HepG2 (cell line): Measurements from ENCODE around the gene ZPR1. TPM values are rescaled to one million over a fixed set of nuclear protein-coding genes. Genes with fewer than 3 reads are reported as not detected.

Experiments
- CAMTA2 ChIP-seq: sonication (generic); formaldehyde crosslinking; IDR thresholded peaks from 2 replicates; pipeline ENCODE4 v1.4.0; 2020; ENCODE audit warnings: mild to moderate bottlenecking, missing genetic modification reagents, borderline replicate concordance
- FOXC1 ChIP-seq: sonication (generic); formaldehyde crosslinking; IDR thresholded peaks from 2 replicates; pipeline ENCODE4 v1.8.0; 2022; ENCODE audit warnings: mild to moderate bottlenecking, missing genetic modification reagents, borderline replicate concordance
- GATAD1 ChIP-seq: IDR thresholded peaks from 2 replicates; pipeline ENCODE4 v1.6.1; 2016; ENCODE audit warnings: missing genetic modification reagents, missing compliant biosample characterization
- HES4 ChIP-seq: sonication (generic); formaldehyde crosslinking; IDR thresholded peaks from 2 replicates; pipeline ENCODE4 v1.9.0; 2021; ENCODE audit warnings: mild to moderate bottlenecking, missing genetic modification reagents, borderline replicate concordance
- KAT7 ChIP-seq: IDR thresholded peaks from 2 replicates; pipeline ENCODE4 v1.6.1; 2018; ENCODE audit warnings: borderline replicate concordance, missing compliant biosample characterization
- KMT2A ChIP-seq: sonication (generic); formaldehyde crosslinking; IDR thresholded peaks from 2 replicates; pipeline ENCODE4 v1.4.0; 2020; ENCODE audit warnings: missing genetic modification reagents
- PAF1 ChIP-seq: IDR thresholded peaks from 2 replicates; pipeline ENCODE4 v1.6.1; 2016; ENCODE audit warnings: missing genetic modification reagents, missing compliant biosample characterization
- SIN3A ChIP-seq: IDR thresholded peaks from 2 replicates; pipeline ENCODE4 v1.6.1; 2011; ENCODE audit warnings: low read depth, mild to moderate bottlenecking, control low read depth, low read length, borderline replicate concordance
- SP1 ChIP-seq, 2 experiments: fragments of 450-650 bp in 1 of 2; sonication (generic) in 1 of 2; formaldehyde crosslinking in 1 of 2; IDR thresholded peaks; 2 replicates each; pipeline versions ENCODE4 v1.4.0 to v1.6.1; 2016 to 2020; ENCODE audit warnings: missing genetic modification reagents in 1 of 2
- ZFP36L2 ChIP-seq: sonication (generic); formaldehyde crosslinking; IDR thresholded peaks from 2 replicates; pipeline ENCODE4 v1.4.0; 2020; ENCODE audit warnings: missing genetic modification reagents
- ZIK1 ChIP-seq: sonication (generic); formaldehyde crosslinking; IDR thresholded peaks from 2 replicates; pipeline ENCODE4 v1.5.0; 2020; ENCODE audit warnings: mild to moderate bottlenecking, low read depth, missing genetic modification reagents, borderline replicate concordance
- ZNF205 ChIP-seq: IDR thresholded peaks from 2 replicates; pipeline ENCODE4 v1.6.1; 2018; ENCODE audit warnings: missing biosample characterization, missing genetic modification reagents
- ZNF30 ChIP-seq: sonication (generic); formaldehyde crosslinking; IDR thresholded peaks from 2 replicates; pipeline ENCODE4 v1.5.0; 2020; ENCODE audit warnings: mild to moderate bottlenecking, missing genetic modification reagents
- ZNF329 ChIP-seq: sonication (generic); formaldehyde crosslinking; IDR thresholded peaks from 2 replicates; pipeline ENCODE4 v1.9.0; 2021; ENCODE audit warnings: low read depth, mild to moderate bottlenecking, missing genetic modification reagents
- ZNF510 ChIP-seq: sonication (generic); formaldehyde crosslinking; IDR thresholded peaks from 2 replicates; pipeline ENCODE4 v1.4.0; 2020; ENCODE audit warnings: low read depth, mild to moderate bottlenecking, missing genetic modification reagents
- ZNF557 ChIP-seq: sonication (generic); formaldehyde crosslinking; IDR thresholded peaks from 2 replicates; pipeline ENCODE4 v1.4.0; 2020; ENCODE audit warnings: missing genetic modification reagents
- ZNF569 ChIP-seq: sonication (generic); formaldehyde crosslinking; IDR thresholded peaks from 2 replicates; pipeline ENCODE4 v1.5.0; 2020; ENCODE audit warnings: mild to moderate bottlenecking, missing genetic modification reagents, moderate library complexity, borderline replicate concordance
- polyA plus RNA-seq, 8 experiments: library from polyadenylated mRNA; depleted of rRNA in 3 of 8; stranded (reverse) in 7 of 8; unstranded in 1 of 8; fragments of >200 nt; fragmentation: Illumina TruSeq in 4 of 8; extraction: Trizol in 4 of 8; gene quantifications; 2 replicates each; pipeline versions ENCODE4 v1.2.1 to v1.2.3, GENCODE V29; 2011 to 2016; ENCODE audit warnings: low read depth in 4 of 8, missing spikeins in 1 of 8, mixed read lengths in 1 of 8; ENCODE audit not compliant: insufficient read depth in 1 of 8
- total RNA-seq, 5 experiments: library from RNA; depleted of rRNA; stranded (reverse); fragments of >200 nt; fragmentation: Illumina TruSeq; extraction: Trizol; gene quantifications; 2 replicates each; pipeline ENCODE4 v1.2.3, GENCODE V29; 2016; ENCODE audit warnings: low read depth in 1 of 5
- TF ChIP-seq, protein P1 (sequence below): sonication (generic); formaldehyde crosslinking; IDR thresholded peaks from 2 replicates; pipeline ENCODE4 v1.9.0; 2021; ENCODE audit warnings: missing genetic modification reagents, borderline replicate concordance
- TF ChIP-seq, protein P2 (sequence below): sonication (generic); formaldehyde crosslinking; IDR thresholded peaks from 2 replicates; pipeline ENCODE4 v1.4.0; 2020; ENCODE audit warnings: low read depth, mild to moderate bottlenecking, missing genetic modification reagents
- TF ChIP-seq, protein P3 (sequence below): sonication (generic); formaldehyde crosslinking; IDR thresholded peaks from 2 replicates; pipeline ENCODE4 v1.8.0; 2022; ENCODE audit warnings: mild to moderate bottlenecking, missing genetic modification reagents; ENCODE audit not compliant: insufficient replicate concordance
- TF ChIP-seq, protein P4 (sequence below): sonication (generic); formaldehyde crosslinking; IDR thresholded peaks from 2 replicates; pipeline ENCODE4 v1.4.0; 2020; ENCODE audit warnings: missing genetic modification reagents

The ZPR1 gene
- total and polyA plus RNA-seq, 2 of the 13 experiments (the other 11 are each of a cell fraction or from before 2014, with no cell fraction given): 40.0 to 79.3 TPM

DNA sequence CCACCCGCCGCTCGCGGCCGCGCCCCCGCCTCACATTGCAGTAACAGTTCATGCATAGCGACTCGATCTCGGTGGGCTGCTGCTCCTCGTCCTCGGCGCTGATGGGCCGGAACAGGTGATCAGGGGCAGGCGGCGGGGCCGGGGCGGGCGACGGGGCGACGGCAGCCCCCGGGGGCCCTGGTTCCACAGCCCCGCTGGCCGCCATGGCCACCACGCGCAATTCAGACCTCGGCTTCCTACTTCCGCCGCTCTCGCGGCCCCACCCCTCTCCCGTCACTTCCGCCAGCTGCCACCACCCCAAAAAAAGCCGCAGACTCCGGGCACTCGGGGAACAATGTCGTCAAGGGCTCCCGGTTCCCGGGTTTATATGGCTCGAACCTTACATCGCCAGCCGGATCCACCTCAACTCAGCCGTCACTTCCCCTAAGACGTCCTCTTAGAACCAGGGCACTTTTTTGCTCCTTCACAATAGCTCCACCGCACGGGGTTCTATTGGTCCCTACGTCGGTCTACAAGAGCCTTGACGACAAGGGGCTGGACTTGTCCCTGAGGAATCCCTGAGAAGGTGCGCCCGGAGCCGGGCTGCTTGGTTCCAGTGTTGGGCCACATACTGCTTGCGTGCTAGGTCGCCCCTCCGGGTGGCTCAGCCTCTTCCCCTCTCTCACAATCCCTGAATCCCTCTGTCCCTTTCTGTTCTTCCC is at the start of gene ZPR1 (continued):
- no peak for TF ChIP-seq PAF1 (CRISPR knock-in tag)
- TF ChIP-seq HES4 (CRISPR knock-in tag): 0 out of 2 replicates have a peak, but pooled peaks have one; percentile 39
- no peak for TF ChIP-seq ZNF30
- no peak for TF ChIP-seq ZNF329 (CRISPR knock-in tag)
- TF ChIP-seq SP1 (IDR thresholded peaks at IDR 0.05): no peak
- TF ChIP-seq SP1 (CRISPR knock-in tag; IDR thresholded peaks at IDR 0.05): peak; percentile 60; the same call in 1 of the 2 replicates
- TF ChIP-seq, protein P1, sequence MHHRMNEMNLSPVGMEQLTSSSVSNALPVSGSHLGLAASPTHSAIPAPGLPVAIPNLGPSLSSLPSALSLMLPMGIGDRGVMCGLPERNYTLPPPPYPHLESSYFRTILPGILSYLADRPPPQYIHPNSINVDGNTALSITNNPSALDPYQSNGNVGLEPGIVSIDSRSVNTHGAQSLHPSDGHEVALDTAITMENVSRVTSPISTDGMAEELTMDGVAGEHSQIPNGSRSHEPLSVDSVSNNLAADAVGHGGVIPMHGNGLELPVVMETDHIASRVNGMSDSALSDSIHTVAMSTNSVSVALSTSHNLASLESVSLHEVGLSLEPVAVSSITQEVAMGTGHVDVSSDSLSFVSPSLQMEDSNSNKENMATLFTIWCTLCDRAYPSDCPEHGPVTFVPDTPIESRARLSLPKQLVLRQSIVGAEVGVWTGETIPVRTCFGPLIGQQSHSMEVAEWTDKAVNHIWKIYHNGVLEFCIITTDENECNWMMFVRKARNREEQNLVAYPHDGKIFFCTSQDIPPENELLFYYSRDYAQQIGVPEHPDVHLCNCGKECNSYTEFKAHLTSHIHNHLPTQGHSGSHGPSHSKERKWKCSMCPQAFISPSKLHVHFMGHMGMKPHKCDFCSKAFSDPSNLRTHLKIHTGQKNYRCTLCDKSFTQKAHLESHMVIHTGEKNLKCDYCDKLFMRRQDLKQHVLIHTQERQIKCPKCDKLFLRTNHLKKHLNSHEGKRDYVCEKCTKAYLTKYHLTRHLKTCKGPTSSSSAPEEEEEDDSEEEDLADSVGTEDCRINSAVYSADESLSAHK (CRISPR knock-in tag): no peak
- no peak for TF ChIP-seq ZNF569 (CRISPR knock-in tag)
- 0 out of 2 replicates have a peak, but pooled peaks have one; percentile 51 for TF ChIP-seq ZNF510 (CRISPR knock-in tag)
- TF ChIP-seq ZNF557: no peak
- TF ChIP-seq KMT2A (CRISPR knock-in tag): 0 out of 2 replicates have a peak, but pooled peaks have one; percentile 59
- TF ChIP-seq ZIK1 (CRISPR knock-in tag): no peak
- TF ChIP-seq CAMTA2 (CRISPR knock-in tag): no peak
- TF ChIP-seq GATAD1 (CRISPR knock-in tag): peak; percentile 78
- TF ChIP-seq, protein P2, sequence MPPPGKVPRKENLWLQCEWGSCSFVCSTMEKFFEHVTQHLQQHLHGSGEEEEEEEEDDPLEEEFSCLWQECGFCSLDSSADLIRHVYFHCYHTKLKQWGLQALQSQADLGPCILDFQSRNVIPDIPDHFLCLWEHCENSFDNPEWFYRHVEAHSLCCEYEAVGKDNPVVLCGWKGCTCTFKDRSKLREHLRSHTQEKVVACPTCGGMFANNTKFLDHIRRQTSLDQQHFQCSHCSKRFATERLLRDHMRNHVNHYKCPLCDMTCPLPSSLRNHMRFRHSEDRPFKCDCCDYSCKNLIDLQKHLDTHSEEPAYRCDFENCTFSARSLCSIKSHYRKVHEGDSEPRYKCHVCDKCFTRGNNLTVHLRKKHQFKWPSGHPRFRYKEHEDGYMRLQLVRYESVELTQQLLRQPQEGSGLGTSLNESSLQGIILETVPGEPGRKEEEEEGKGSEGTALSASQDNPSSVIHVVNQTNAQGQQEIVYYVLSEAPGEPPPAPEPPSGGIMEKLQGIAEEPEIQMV: no peak
- TF ChIP-seq, protein P3, sequence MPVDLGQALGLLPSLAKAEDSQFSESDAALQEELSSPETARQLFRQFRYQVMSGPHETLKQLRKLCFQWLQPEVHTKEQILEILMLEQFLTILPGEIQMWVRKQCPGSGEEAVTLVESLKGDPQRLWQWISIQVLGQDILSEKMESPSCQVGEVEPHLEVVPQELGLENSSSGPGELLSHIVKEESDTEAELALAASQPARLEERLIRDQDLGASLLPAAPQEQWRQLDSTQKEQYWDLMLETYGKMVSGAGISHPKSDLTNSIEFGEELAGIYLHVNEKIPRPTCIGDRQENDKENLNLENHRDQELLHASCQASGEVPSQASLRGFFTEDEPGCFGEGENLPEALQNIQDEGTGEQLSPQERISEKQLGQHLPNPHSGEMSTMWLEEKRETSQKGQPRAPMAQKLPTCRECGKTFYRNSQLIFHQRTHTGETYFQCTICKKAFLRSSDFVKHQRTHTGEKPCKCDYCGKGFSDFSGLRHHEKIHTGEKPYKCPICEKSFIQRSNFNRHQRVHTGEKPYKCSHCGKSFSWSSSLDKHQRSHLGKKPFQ (CRISPR knock-in tag): peak; percentile 73
- TF ChIP-seq, protein P4, sequence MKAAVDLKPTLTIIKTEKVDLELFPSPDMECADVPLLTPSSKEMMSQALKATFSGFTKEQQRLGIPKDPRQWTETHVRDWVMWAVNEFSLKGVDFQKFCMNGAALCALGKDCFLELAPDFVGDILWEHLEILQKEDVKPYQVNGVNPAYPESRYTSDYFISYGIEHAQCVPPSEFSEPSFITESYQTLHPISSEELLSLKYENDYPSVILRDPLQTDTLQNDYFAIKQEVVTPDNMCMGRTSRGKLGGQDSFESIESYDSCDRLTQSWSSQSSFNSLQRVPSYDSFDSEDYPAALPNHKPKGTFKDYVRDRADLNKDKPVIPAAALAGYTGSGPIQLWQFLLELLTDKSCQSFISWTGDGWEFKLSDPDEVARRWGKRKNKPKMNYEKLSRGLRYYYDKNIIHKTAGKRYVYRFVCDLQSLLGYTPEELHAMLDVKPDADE (CRISPR knock-in tag): no peak
- 0 out of 2 replicates have a peak, but pooled peaks have one; percentile 17 for TF ChIP-seq ZNF205 (CRISPR knock-in tag)
- TF ChIP-seq KAT7 (CRISPR knock-in tag): peak; percentile 84
- peak; percentile 54; the same call in 1 of the 2 replicates for TF ChIP-seq FOXC1 (CRISPR knock-in tag)
- TF ChIP-seq SIN3A: peak; percentile 94; the same call in 1 of the 2 replicates
- 0 out of 2 replicates have a peak, but pooled peaks have one; percentile 43 for TF ChIP-seq ZFP36L2 (CRISPR knock-in tag)
